A549 (cell line): ENCODE measurements around the gene SCRT2. TPM values are rescaled to one million over a fixed set of nuclear protein-coding genes. Genes with fewer than 3 reads are reported as not detected.

Source experiments
- ATAC-seq, 2 experiments: fragments of 200-7000 bp in 1 of 2; fragments of >200 bp in 1 of 2; cut with Nextera tagmentation in 1 of 2; cut with Tn5 transposase in 1 of 2; 3 replicates each; pipeline versions ENCODE4 v1.8.0 to v1.9.1; 2018 to 2020; ENCODE audit warnings: mild to moderate bottlenecking in 1 of 2, moderate library complexity in 1 of 2
- CTCF ChIA-PET: fragments of 300-600 bp; sonication (Branson Sonifier 250); formaldehyde crosslinking; extraction: SDS; loops from one replicate; lab custom pipeline; 2021; ENCODE audit warnings: antibody characterized with exemption, inconsistent platforms; lab: Yijun Ruan, JAX
- POLR2A ChIA-PET: fragments of 350-600 bp; formaldehyde crosslinking; extraction: SDS; loops from one replicate; lab custom pipeline; 2021; ENCODE audit warnings: antibody characterized with exemption, inconsistent platforms; lab: Yijun Ruan, JAX
- DNase-seq, 2 experiments: peaks; one replicate each; pipeline versions ENCODE4 v3.0.0 to v3.0.0-alpha.2; 2011 to 2016; ENCODE audit warnings: low read depth in 1 of 2, low spot score in 1 of 2
- FAIRE-seq: peaks from 2 replicates; lab custom pipeline; 2011; peaks lifted over from hg19 to GRCh38; lab: Jason Lieb, UNC
- H3K27ac ChIP-seq, 2 experiments: fragments of >200 bp; sonication (Bioruptor Twin); formaldehyde crosslinking; 3 replicates each; pipeline ENCODE4 v1.5.1; 2016 to 2017
- H3K4me1 ChIP-seq: fragments of >200 bp; sonication (Bioruptor Twin); formaldehyde crosslinking; 3 replicates; pipeline ENCODE4 v1.6.1; 2016
- H3K4me2 ChIP-seq: fragments of >200 bp; sonication (Bioruptor Twin); formaldehyde crosslinking; 3 replicates; pipeline ENCODE4 v1.6.1; 2016
- H3K4me3 ChIP-seq: fragments of >200 bp; sonication (Bioruptor Twin); formaldehyde crosslinking; 3 replicates; pipeline ENCODE4 v1.5.1; 2016
- H3K9me3 ChIP-seq: fragments of >200 bp; sonication (Bioruptor Twin); formaldehyde crosslinking; 3 replicates; pipeline ENCODE4 v1.6.1; 2016
- CBX2 ChIP-seq: fragments of 200-600 bp; sonication (generic); IDR thresholded peaks from 2 replicates; pipeline ENCODE4 v1.6.1; 2016; ENCODE audit warnings: low read depth, mild to moderate bottlenecking, borderline replicate concordance
- CBX8 ChIP-seq: fragments of 200-600 bp; sonication (generic); IDR thresholded peaks from 2 replicates; pipeline ENCODE4 v1.6.1; 2016
- CHD2 ChIP-seq: fragments of 150-350 bp; IDR thresholded peaks from 2 replicates; pipeline ENCODE4 v1.6.1; 2014; ENCODE audit warnings: low read length; ENCODE audit not compliant: partially characterized antibody
- CHD4 ChIP-seq: fragments of 200-600 bp; sonication (generic); IDR thresholded peaks from 2 replicates; pipeline ENCODE4 v1.6.1; 2016; ENCODE audit warnings: antibody characterized with exemption, mild to moderate bottlenecking, borderline replicate concordance
- FOSB ChIP-seq: fragments of 250-450 bp; sonication (Bioruptor Pico); IDR thresholded peaks from 2 replicates; pipeline ENCODE4 v1.5.0; 2020; ENCODE audit warnings: mild to moderate bottlenecking, moderate library complexity
- GATA3 ChIP-seq: IDR thresholded peaks from 2 replicates; pipeline ENCODE4 v1.6.1; 2012; ENCODE audit warnings: borderline replicate concordance
- HEYL ChIP-seq: fragments of 250-450 bp; sonication (Bioruptor Pico); IDR thresholded peaks from 2 replicates; pipeline ENCODE4 v1.8.0; 2021; ENCODE audit warnings: mild to moderate bottlenecking, moderate library complexity
- NPAS2 ChIP-seq: fragments of 250-450 bp; sonication (Bioruptor Pico); IDR thresholded peaks from 2 replicates; pipeline ENCODE4 v1.8.0; 2022; ENCODE audit warnings: mild to moderate bottlenecking, moderate library complexity, borderline replicate concordance
- PHF8 ChIP-seq: fragments of 200-600 bp; sonication (generic); IDR thresholded peaks from 2 replicates; pipeline ENCODE4 v1.6.1; 2016; ENCODE audit warnings: low read depth, mild to moderate bottlenecking, antibody characterized with exemption, moderate library complexity, borderline replicate concordance
- POLR2AphosphoS2 ChIP-seq: conservative IDR thresholded peaks from 2 replicates; pipeline ENCODE4 v1.6.1; 2012; ENCODE audit warnings: low read length, improper control_type of control experiment, inconsistent platforms
- RAD21 ChIP-seq, 2 experiments: fragments of >200 bp in 1 of 2; sonication (Bioruptor Twin) in 1 of 2; formaldehyde crosslinking in 1 of 2; IDR thresholded peaks in 1 of 2; conservative IDR thresholded peaks in 1 of 2; 2 replicates in 1 of 2; 3 replicates in 1 of 2; pipeline ENCODE4 v1.6.1; 2012 to 2018; ENCODE audit warnings: inconsistent platforms in 1 of 2
- RARB ChIP-seq: fragments of 250-450 bp; sonication (Bioruptor Pico); IDR thresholded peaks from 2 replicates; pipeline ENCODE4 v1.8.0; 2021; ENCODE audit warnings: mild to moderate bottlenecking, moderate library complexity
- SMC3 ChIP-seq: fragments of >200 bp; sonication (Bioruptor Twin); formaldehyde crosslinking; IDR thresholded peaks from 3 replicates; pipeline ENCODE4 v1.6.1; 2018; ENCODE audit warnings: inconsistent platforms
- SREBF2 ChIP-seq: fragments of 450-650 bp; IDR thresholded peaks from 2 replicates; pipeline ENCODE4 v1.6.1; 2014; ENCODE audit warnings: mild to moderate bottlenecking, moderate library complexity
- TFCP2L1 ChIP-seq: fragments of 250-450 bp; sonication (Bioruptor Pico); IDR thresholded peaks from 2 replicates; pipeline ENCODE4 v1.5.0; 2021; ENCODE audit warnings: mild to moderate bottlenecking
- ZFP36 ChIP-seq: fragments of 450-650 bp; IDR thresholded peaks from 2 replicates; pipeline ENCODE4 v1.6.1; 2014; ENCODE audit warnings: borderline replicate concordance; ENCODE audit not compliant: partially characterized antibody
- ZNF302 ChIP-seq: fragments of 250-450 bp; sonication (Bioruptor Pico); IDR thresholded peaks from 2 replicates; pipeline ENCODE4 v1.9.0; 2021; ENCODE audit warnings: inconsistent platforms, mild to moderate bottlenecking, moderate library complexity
- WGBS: methylation state at CpG from one replicate; pipeline ENCODE4 v1.1.6; 2017; ENCODE audit errors: missing lambda C conversion rate; 5-methylcytosine and 5-hydroxymethylcytosine counted together
- polyA plus RNA-seq, 4 experiments: library from polyadenylated mRNA; depleted of rRNA in 3 of 4; stranded (reverse); fragments of >200 nt; fragmentation: RNase III in 1 of 4; extraction: RNeasy Plus Mini Kit Qiagen cat#74134 plus additional on column Dnase treatment in 1 of 4; gene quantifications; 2 replicates in 3 of 4; 3 replicates in 1 of 4; pipeline ENCODE4 v1.2.3, GENCODE V29; 2011 to 2017
- TF ChIP-seq, protein P1 (sequence below): fragments of 250-450 bp; sonication (Bioruptor Pico); IDR thresholded peaks from 2 replicates; pipeline ENCODE4 v1.5.0; 2020; ENCODE audit warnings: low read depth, mild to moderate bottlenecking, moderate library complexity
- TF ChIP-seq, protein P2 (sequence below): IDR thresholded peaks from 2 replicates; pipeline ENCODE4 v1.6.1; 2012; ENCODE audit warnings: low read depth, borderline replicate concordance
- TF ChIP-seq, protein P3 (sequence below): fragments of 150-350 bp; IDR thresholded peaks from 2 replicates; pipeline ENCODE4 v1.6.1; 2014; ENCODE audit warnings: low read depth, mild to moderate bottlenecking, low read length
- TF ChIP-seq, protein P4 (sequence below): fragments of >200 bp; sonication (Bioruptor Twin); formaldehyde crosslinking; IDR thresholded peaks from 3 replicates; pipeline ENCODE4 v1.5.1; 2016

SCRT2 gene
- polyA plus RNA-seq, 2 of the 4 experiments (the other 2 are of a cell fraction), result not detected

DNA sequence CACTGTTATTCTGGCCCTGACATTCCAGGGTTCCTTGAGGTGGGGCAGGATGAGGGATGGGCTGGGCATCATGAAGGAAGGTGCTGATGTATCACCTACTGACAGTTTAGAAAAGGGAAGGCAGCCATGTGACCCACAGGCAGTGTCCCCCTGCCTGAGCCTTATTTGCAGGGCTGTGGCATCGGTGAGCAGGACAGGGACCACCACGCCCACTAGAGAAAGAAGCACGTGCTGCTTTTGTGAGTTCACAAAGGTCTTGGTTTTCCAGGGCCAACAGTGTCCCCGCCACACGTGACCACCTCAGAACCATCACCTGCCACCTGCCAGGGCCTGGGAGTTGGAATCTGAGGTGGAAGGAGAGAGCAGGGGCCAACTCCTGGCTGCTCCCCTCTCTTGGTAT, 43.5 kb upstream of the SCRT2 start (continued):
- TF ChIP-seq, protein P1, sequence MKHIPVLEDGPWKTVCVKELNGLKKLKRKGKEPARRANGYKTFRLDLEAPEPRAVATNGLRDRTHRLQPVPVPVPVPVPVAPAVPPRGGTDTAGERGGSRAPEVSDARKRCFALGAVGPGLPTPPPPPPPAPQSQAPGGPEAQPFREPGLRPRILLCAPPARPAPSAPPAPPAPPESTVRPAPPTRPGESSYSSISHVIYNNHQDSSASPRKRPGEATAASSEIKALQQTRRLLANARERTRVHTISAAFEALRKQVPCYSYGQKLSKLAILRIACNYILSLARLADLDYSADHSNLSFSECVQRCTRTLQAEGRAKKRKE (CRISPR knock-in tag), result no peak
- TF ChIP-seq TFCP2L1 (CRISPR knock-in tag) (no peak), CHD4 (no peak), CBX8 (no peak), SREBF2 (no peak), RAD21 (conservative IDR thresholded peaks at IDR 0.05 in 1 of 2, IDR thresholded peaks at IDR 0.05 in 1 of 2) (no peak), POLR2AphosphoS2 (no peak), CHD2 (no peak)
- TF ChIP-seq, protein P2, sequence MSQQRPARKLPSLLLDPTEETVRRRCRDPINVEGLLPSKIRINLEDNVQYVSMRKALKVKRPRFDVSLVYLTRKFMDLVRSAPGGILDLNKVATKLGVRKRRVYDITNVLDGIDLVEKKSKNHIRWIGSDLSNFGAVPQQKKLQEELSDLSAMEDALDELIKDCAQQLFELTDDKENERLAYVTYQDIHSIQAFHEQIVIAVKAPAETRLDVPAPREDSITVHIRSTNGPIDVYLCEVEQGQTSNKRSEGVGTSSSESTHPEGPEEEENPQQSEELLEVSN, result no peak
- TF ChIP-seq, protein P3, sequence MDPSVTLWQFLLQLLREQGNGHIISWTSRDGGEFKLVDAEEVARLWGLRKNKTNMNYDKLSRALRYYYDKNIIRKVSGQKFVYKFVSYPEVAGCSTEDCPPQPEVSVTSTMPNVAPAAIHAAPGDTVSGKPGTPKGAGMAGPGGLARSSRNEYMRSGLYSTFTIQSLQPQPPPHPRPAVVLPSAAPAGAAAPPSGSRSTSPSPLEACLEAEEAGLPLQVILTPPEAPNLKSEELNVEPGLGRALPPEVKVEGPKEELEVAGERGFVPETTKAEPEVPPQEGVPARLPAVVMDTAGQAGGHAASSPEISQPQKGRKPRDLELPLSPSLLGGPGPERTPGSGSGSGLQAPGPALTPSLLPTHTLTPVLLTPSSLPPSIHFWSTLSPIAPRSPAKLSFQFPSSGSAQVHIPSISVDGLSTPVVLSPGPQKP, result no peak

DNA sequence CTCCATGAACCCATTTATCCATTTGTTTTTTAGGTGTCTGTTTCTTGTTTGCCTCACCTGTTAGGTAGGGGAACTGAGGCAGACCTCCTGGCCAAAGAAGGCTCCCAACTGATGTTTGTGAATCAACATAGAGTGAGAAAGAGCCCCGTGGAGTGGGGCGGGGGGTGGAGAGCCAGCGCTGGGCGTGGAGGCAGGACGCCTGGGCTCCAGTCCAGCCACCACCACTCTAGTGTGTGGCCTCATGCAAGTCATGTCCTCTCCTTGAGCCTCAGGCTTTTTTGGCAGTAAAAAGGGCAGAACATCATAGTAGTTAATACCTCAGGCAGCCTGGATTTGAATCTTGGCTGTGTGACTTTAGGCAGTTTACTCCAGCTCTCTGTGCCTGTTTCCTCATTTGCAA, 42.2 kb upstream of the SCRT2 start:
- WGBS, result 16% methylated on average over 5 of the region's 5 CpGs
- Histone ChIP-seq H3K4me2 (no peak overlapping the region), H3K4me1 (no peaks in the 10 kb centered on the region), H3K4me3 (no peak overlapping the region), H3K27ac (no peak overlapping the region), H3K9me3 (peaks cover 23% of the 10 kb centered on the region)
- DNase-seq (no peak), FAIRE-seq (no peak)
- POLR2A ChIA-PET, result no interaction called here
- TF ChIP-seq PHF8, result no peak
- TF ChIP-seq GATA3, result no peak
- no peak for TF ChIP-seq SMC3
- TF ChIP-seq, protein P4, sequence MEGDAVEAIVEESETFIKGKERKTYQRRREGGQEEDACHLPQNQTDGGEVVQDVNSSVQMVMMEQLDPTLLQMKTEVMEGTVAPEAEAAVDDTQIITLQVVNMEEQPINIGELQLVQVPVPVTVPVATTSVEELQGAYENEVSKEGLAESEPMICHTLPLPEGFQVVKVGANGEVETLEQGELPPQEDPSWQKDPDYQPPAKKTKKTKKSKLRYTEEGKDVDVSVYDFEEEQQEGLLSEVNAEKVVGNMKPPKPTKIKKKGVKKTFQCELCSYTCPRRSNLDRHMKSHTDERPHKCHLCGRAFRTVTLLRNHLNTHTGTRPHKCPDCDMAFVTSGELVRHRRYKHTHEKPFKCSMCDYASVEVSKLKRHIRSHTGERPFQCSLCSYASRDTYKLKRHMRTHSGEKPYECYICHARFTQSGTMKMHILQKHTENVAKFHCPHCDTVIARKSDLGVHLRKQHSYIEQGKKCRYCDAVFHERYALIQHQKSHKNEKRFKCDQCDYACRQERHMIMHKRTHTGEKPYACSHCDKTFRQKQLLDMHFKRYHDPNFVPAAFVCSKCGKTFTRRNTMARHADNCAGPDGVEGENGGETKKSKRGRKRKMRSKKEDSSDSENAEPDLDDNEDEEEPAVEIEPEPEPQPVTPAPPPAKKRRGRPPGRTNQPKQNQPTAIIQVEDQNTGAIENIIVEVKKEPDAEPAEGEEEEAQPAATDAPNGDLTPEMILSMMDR, result no peak
- no peak for TF ChIP-seq NPAS2 (CRISPR knock-in tag)
- TF ChIP-seq CBX2, result no peak
- TF ChIP-seq HEYL (CRISPR knock-in tag), result no peak
- no peak for TF ChIP-seq ZFP36
- TF ChIP-seq RARB, result no peak
- no peak for TF ChIP-seq FOSB
- TF ChIP-seq CHD4, result no peak
- TF ChIP-seq, protein P3, result no peak
- no peak for TF ChIP-seq ZNF302 (CRISPR knock-in tag)
- TF ChIP-seq, all 56 proteins: peak for 0
- ATAC-seq, result no peak
- CTCF ChIA-PET, result interaction anchor here (0.9 to 2.6 kb wide), 3 partner anchors 10 to 49 kb away, joined by 4 to 17 read pairs (median 7); no protein-coding TSS in a partner anchor
